HG03439 (cell line): ENCODE data around the gene LOXL1.
"Not testable (repeated sequence)": the region's sequence is repeated elsewhere in the genome, so short reads cannot be mapped to it uniquely, and the experiment has no call there.

Experiments
- ATAC-seq: cut with Tn5 transposase; IDR thresholded peaks from one replicate; pipeline ENCODE4 v1.9.1; 2021; ENCODE audit warnings: mild to moderate bottlenecking, moderate library complexity; ENCODE audit not compliant: unreplicated experiment

Gene LOXL1

DNA sequence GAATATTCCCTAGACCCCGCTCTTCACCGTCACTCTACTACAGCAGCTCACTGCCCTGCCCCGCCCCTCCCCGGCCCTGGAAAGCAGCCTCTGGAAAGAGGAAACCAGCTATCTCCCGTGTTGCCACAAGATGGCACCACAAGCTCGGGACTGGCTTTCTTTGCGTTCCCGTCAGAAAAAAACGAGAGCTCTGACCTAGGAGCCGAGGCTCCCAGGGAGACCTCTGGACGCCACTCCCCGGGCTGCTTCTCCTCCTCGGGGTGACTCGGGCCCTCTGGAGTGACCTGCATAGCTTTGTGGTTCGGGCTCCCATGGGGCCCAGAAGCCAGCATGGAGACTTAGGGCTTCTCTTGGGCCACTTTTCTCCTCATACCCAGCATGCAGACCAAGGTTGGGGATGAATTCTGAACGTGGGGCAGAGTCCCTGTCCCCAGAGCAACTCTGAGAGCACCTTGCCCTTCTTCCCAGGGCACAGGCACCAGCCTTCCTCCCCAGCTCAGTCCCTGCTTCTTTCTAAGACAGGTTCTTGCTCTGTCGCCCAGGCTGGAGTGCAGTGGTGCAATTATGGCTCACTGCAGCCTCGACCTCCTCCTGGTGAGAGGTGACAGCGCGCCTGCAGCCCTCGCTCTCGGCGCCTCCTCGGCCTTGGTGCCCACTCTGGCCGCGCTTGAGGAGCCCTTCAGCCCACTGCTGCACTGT is 46.9 kb downstream of the LOXL1 start:
- ATAC-seq, result no peak

DNA sequence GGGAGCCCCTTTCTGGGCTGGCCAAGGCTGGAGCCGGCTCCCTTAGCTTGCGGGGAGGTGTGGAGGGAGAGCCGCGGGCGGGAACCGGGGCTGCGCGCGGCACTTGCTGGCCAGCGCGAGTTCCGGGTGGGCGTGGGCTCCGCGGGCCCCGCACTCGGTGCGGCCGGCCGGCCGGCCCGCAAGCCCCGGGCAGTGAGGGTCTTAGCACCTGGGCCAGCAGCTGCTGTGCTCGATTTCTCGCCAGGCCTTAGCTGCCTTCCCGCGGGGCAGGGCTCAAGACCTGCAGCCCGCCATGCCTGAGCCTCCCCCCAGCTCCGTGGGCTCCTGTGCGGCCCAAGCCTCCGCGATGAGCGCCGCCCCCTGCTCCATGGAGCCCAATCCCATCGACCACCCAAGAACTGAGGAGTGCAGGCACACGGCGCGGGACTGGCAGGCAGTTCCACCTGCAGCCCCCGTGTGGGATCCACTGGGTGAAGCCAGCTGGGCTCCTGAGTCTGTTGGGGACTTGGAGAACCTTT is 47.5 kb downstream of the LOXL1 start:
- ATAC-seq, result not testable (repeated sequence)

DNA sequence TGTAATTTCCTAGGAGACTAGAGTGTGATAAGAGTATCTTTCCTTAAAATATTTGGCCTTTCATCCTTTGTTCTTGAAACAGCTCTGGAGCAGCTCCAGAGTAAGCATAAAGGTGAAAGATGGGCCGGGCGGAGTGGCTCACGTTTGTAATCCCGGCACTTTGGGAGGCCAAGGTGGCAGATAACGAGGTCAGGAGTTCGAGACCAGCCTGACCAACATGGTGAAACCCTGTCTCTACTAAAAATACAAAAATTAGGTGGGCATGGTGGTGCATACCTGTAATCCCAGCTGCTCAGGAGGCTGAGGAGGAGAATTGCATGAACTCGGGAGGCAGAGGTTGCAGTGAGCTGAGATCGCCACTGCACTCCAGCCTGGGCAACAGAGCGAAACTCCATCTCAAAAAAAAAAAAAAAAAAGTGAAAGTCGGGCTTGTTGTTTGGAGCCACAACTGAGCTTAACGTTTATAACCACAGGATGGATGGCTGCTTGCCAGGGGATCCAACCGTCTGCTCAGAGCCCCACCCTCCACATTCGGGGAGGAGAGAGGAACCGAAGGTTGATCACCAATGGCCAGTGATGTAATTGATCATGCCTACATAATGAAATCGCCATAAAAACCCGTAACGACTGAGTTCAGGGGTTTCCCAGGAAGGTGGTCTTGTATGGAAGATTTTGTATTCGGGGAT is 49.3 kb downstream of the LOXL1 start:
- ATAC-seq, result not testable (repeated sequence)

DNA sequence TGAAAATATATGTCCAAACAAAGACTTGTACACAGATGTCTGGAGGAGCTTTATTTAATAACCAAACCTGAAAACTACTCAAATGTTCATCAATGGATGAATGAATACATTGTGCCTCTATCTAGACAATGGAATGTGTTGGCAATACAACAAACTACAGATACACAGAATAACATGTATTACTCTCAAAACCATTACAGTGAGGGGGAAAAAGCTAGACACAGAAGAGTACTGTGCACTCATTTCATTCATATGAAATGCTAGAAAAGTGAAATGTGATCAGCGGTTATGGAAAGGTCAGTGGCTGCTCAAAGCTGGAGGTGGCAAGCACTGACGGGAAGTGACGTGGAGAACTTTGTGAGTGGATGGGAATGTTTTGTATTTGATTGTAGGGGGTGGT is 52.6 kb downstream of the LOXL1 start:
- no peak for ATAC-seq

DNA sequence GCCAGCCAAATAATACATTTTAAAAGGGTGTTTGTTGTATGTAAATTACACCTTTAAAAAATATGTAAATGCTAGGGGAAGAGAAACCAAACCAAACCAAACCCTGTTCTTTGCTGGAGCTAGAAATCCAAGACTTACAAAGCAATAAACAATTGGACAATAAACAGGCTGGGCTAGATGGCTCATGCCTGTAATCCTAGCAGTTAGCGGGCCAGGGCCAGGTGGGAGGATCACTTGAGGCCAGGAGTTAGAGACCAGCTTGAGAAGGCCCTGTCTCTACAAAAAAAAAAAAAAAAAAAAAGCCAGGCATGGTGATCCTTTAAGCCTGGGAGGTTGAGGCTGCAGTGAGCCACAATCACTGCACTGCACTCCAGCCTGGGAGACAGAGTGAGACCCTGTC is 53.4 kb downstream of the LOXL1 start:
- ATAC-seq, result no peak

DNA sequence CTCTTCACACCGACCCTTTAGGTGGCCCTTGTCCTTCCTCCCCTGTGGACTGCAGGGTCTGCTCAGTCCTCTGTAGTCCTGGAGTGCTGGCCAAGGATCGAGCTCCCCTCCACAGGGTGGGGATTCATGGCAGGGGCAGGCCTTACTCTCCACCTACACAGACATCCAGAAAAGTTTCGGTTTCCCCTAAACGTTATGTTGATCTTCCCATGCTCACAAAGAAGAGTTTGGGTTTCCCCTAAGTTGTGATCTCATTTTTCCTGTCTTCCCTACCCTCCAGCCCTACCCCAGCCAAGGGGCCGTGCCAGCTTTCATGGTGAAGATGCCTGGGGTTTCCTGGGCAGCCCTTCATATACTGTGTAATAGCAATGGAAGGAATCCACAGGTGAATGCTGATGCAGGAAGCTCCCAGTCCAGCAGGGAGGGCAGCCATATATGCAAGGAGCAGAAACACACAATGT is 55.5 kb downstream of the LOXL1 start:
- no peak for ATAC-seq

DNA sequence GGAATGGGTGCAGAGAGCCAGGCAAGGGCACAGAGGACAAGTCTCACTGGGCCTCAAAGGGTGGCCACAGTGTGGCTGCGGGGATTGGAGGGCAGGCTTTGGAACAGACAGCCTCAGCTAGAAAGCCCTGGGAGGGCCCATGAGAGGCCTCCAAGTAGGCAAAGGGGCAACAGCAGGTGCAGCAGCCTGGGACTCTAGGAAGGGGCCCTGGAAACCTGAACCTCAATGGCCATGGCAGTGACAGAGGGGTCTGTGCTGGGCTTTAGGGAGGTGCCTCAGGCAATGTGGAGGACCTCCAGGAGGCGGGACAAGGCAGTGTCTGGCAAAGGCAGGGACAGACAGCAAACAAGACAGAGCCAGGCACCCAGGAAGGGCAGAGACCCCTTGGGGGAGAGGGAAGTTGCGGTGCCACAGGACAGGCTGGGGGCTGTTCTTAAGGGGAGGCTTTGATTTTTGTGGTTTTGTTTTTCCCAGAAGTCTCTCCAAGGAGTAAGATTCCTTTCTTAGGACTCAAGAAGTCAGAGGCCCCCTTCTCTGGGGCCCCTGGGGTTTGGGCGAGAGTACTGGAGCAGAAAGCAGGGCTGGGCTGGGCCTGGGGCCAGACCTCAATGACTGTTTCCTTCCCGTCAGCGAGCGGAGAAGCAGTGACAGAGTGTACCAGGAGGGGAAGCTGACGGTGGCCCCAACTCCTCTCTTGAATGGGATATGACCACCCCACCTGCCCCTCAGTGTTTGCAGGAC is 56.1 kb downstream of the LOXL1 start:
- no peak for ATAC-seq

DNA sequence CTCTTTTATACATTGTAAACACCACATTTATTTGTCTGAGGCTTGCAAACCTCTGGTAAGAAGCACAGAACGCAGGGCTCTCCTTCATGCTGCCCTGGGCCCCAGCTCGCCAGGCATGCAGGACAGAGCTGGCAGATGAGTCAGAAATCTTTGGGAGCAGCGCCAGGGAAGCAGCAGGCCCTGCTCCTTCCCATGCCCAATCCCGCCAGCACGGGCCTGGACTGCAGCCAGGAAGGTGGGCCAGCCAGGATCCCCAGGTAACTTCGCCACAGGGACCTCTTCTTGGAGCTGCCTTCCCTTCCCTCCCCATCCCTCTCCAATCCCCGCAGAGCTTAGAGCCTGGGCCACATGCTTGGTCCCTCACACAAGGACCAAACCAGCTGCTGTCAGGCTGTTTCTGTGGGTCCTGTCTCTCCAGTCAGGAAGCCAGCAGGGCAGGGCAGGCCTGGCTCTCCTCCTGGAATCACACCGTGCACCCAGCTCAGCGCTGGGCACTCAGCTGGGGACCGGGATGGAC is 57.0 kb downstream of the LOXL1 start:
- ATAC-seq, result no peak

DNA sequence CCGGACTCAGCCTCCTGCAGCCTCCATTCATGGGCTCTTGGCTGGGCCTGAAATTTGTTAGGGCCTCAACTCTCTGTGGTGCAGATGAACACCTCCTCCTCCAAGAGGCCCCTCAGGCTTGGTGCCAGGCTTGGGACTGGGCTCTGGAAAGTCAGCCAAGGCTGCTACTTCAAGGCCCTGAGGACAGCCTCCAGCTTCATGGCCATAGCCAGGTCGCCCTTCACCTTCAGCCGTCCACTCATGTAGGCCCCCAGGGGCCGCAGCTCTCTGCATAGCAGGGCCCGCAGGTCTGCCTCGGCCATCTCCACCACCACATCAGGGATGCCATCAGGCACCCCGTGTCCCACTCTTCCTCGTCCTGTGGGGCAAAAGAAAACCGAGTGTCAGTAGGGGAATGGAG is 57.5 kb downstream of the LOXL1 start:
- ATAC-seq, result no peak

DNA sequence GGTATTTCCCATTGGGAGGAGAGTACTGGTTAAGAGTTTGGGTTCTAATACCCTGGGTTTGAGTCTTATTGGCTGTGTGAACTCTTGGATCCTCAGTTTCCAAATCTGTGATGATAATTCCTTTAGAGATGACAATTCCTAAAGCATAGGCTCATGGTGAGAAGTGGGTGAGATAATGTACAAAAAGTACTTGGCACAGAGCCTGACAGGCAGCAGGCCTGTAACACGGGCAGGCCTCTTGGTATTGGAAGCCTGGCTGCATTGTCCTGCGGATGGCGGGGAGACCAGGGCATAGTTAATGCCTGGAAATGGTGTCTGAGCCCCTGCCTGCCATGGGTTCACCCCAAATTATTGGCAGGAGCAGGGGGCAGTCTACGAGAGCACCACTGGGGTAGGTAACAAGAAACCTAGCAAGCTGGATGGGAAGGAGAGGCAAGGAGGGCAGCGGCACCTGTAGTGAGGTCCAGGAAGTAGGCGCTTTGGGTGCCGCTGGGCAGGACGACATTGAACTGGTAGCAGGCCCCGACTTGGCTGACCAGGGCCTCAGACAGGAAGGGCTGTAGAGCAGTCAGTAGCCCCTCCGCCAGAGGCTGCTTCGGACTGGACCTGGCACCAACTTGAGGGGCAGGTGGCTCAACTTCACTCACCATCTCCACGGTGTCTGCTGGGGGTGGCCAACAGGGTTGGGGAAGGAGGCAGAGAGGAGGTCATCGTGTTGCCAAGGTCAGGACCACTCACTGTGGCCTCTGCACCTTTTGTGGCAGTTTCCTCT is 58.1 kb downstream of the LOXL1 start:
- ATAC-seq, result no peak

DNA sequence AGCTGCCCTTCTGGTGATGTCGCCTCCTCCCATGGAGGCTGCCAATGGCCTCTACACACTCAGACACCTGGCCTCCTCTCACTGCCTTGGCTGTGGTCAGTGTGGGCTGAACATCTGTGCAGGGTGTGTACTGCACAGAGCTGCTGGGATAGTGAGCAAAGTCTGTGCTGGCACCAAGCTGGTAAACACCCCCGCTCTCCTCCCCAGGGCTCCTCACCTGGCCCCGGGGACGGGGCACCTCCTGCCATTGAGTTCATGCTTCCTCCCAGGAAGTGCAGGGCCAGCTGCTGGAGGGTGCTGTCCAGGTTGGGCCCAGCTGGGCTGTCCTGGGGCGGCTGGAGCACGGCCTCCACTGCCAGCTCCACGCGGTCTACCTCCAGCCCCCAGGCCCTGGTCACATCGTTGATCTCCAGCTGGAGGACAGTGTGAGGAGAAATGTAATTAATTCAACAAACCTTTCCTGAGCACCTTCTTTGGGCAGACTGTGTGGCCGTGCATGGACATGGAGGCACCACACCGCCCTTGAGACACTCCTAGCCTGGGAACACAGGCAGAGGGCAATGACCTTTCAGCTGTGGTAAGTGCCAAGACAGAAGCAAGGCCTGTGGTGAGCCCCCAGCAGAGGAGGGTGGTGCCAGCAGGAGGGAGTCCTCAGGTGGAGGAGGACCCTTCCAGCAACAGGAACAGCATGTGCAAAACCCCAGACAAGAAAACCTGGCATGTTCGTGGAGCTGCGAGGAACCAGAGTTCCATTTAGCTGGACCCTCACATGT is 59.0 kb downstream of the LOXL1 start:
- ATAC-seq, result no peak

DNA sequence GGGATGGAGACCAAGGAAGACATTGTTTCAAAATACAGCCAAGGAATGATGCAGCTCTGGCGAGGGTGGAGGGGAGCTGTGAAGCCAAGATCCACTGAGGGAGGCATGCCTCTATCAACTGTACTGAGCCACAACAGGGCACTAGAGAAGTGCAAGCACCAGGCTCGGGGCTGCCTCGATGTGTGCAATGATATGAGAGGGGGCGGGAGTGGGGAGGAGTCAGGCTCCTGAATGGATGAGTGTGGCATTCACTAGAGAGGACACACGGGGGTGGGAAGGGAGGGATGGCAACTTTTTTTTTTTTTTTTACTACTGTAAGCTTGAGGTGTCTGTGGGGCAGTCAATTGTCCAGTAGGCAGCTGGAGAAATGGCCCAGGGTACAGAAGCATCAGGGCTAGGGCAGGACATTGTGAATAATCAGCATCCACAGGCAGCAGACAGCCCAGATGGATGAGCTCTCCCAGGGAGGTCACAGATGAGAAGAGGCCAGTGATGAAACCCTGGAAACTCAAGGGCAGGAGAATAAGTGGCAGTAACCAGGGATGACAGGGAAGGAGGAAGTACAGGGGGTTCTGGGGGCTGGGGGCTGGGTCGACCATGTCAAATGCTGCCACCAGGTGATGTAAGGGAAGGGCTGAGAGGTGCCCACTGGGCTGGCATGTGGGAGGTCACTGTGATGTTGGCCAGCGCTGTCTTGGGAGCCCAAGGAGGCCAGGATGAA is 60.0 kb downstream of the LOXL1 start:
- no peak for ATAC-seq

DNA sequence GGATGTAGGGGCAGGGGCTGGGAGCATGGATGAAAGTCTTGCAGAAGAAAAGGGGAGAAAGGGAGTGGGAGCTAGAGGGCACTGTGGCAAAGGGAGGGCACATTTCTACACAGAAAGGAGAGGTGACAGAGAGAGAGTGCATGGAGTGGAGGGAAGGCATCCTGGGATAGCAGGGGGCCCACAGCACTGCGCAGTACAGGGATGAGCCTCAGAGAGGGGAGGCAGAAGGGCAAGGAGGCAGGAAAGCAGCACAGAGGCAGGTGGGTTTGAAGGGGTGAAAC is 60.5 kb downstream of the LOXL1 start:
- no peak for ATAC-seq

DNA sequence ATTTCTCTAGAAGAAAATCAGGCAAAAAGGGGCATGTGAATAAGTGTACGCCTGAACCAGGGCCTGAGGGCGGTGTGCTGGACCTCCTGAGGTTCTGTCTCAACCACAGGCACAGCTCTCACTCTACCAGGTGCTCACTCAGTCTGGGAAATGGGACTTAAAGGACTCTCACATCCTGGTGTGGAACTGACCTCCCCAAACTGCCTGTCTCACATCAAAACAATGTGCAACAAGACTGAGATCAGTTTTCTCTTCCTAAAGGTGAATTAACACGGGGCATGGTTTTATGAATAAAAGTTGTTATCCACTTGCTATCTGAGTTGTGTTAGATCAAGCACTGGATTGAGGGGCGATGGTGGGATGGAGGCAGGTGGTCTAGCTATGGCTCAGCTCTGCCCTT is 61.0 kb downstream of the LOXL1 start:
- no peak for ATAC-seq

DNA sequence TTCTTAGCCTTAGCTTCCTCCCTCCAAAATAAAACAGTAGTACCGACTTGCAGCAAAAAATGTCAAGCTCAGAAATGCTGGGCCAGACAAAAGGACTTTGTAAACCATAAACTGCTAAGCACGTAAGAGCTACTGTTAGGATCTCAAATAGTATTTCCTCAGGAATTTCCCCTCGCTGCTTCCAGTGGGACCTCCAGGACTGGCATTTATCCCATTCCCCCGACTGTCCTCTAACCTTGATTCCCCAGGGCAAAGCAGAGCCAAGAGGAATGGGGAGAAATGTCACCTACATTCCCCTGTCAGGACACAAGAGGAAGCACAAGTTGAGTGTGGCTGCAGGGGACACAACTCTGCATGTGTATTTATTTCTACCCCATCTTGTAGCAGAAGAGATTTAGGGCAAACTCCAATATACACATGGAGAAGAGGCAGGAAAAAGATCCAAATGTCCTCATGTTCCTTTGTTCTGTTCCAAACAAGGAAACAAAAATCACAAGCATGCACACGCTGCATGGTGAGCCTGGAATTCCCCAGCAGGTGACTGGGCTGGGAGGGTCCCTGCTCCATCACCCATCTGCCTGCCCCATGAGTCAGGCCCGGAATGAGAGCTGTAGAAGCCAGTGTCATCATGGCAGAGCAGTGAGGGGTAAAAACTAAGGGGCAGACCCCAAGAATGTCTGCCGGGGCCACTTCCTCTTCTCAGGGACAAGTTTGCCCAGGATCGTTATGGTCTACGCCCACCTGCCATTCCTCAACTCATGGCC is 61.6 kb downstream of the LOXL1 start:
- ATAC-seq, result no peak

DNA sequence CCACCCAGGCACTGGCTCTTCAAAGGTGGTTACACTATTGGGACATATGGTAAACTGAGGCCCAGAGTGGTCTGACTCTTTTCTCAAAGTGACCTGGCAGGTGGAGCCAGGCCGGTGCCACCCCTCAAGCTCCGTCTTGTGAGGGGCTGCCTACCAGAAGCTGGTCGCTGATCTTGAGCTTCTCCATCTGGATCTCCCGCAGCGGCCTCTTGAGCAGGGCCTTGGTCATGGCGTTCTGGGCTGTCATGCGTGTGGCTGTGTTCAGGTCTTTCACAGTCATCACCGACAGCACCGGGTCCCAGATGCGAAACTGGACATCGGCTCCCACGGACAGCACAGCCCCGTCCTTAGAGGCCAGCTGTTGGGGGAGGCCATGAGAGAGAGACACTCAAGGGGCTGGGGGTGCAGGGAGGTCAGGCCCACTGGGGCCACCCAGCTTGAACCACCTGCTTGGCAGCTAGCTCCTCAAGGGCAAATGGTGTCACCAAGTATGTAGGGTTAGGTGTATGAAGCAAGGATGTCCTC is 62.2 kb downstream of the LOXL1 start:
- ATAC-seq, result no peak

DNA sequence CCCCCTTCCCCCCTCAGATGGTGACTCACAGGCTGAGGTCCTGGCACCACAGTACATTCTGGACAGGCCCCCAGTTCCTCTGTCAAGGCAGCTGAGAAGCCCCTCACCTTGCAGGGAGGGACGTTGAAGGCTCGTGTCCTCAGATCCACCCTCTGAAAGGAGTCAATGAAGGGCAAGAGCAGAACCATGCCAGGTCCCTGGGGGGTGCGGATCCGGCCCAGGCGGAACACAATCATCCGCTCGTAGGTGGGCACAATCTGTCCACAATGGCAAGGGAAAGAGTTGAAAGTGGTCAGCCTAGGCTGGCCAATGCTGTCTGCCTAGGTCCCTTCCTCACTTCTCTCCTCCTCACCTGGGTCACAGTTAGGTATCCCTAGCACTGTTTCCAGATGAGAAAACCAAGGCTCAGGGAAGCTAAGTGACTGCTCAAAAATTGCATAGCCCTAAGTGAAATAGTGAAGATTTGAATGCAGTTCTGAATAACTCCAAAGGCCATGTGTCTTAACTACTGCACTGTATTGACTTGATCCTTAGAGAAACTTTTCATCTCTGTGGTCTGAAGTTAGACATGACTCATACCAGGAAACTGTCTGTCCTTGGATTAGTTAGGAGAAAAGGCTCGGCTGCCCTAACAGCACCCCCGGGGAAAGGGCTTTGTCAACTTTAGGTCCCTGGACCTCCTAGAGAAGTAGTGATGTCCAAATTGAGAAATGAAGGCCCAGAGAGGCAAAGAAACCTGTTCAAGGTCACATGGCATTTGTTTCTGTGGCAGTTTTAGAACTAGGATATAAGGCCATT is 62.9 kb downstream of the LOXL1 start:
- no peak for ATAC-seq
